SIG-M5 (cell line): ENCODE data around the gene COX7B.

Experiments
- DNase-seq: peaks from one replicate; lab custom pipeline; 2025; lab: John Stamatoyannopoulos, UW

Gene COX7B

GRCh38 chrX:77945910-77946545 lies 46.8 kb downstream of the COX7B start:
- DNase-seq = no peak

- DNase-seq = no peak
These were observed 47.3 kb downstream of the COX7B start for GRCh38 chrX:77946571-77946970.

GRCh38 chrX:77949840-77950239 lies 50.6 kb downstream of the COX7B start:
- no peak for DNase-seq

GRCh38 chrX:77952173-77952572 lies 52.9 kb downstream of the COX7B start:
- DNase-seq = no peak

- DNase-seq = no peak
These were observed 54.0 kb downstream of the COX7B start for GRCh38 chrX:77953302-77953701.

- no peak for DNase-seq
These were observed 54.4 kb downstream of the COX7B start for GRCh38 chrX:77953708-77954107.
